ENCODE data around the gene UBE4B. TPM values are rescaled to one million over a fixed set of nuclear protein-coding genes. Genes with fewer than 3 reads are reported as not detected.

The UBE4B gene
- total RNA-seq, 1 experiment from 2014 or later: 54.7 TPM

GRCh38 chr1:10063878-10064277 is 31.1 kb downstream of the UBE4B start:
- TF ChIP-seq POLR2AphosphoS5 (IDR thresholded peaks at IDR 0.05; ENCODE audit: low read depth, low read length) (no peak), TCF7L2 (IDR thresholded peaks at IDR 0.05; ENCODE audit: low read depth, low read length) (no peak), SIN3A (IDR thresholded peaks at IDR 0.05; ENCODE audit: borderline replicate concordance, insufficient read depth, low read depth, low read length) (no peak)
- TF ChIP-seq, protein P1, sequence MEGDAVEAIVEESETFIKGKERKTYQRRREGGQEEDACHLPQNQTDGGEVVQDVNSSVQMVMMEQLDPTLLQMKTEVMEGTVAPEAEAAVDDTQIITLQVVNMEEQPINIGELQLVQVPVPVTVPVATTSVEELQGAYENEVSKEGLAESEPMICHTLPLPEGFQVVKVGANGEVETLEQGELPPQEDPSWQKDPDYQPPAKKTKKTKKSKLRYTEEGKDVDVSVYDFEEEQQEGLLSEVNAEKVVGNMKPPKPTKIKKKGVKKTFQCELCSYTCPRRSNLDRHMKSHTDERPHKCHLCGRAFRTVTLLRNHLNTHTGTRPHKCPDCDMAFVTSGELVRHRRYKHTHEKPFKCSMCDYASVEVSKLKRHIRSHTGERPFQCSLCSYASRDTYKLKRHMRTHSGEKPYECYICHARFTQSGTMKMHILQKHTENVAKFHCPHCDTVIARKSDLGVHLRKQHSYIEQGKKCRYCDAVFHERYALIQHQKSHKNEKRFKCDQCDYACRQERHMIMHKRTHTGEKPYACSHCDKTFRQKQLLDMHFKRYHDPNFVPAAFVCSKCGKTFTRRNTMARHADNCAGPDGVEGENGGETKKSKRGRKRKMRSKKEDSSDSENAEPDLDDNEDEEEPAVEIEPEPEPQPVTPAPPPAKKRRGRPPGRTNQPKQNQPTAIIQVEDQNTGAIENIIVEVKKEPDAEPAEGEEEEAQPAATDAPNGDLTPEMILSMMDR (IDR thresholded peaks at IDR 0.05): no peak
- TF ChIP-seq, protein P2, sequence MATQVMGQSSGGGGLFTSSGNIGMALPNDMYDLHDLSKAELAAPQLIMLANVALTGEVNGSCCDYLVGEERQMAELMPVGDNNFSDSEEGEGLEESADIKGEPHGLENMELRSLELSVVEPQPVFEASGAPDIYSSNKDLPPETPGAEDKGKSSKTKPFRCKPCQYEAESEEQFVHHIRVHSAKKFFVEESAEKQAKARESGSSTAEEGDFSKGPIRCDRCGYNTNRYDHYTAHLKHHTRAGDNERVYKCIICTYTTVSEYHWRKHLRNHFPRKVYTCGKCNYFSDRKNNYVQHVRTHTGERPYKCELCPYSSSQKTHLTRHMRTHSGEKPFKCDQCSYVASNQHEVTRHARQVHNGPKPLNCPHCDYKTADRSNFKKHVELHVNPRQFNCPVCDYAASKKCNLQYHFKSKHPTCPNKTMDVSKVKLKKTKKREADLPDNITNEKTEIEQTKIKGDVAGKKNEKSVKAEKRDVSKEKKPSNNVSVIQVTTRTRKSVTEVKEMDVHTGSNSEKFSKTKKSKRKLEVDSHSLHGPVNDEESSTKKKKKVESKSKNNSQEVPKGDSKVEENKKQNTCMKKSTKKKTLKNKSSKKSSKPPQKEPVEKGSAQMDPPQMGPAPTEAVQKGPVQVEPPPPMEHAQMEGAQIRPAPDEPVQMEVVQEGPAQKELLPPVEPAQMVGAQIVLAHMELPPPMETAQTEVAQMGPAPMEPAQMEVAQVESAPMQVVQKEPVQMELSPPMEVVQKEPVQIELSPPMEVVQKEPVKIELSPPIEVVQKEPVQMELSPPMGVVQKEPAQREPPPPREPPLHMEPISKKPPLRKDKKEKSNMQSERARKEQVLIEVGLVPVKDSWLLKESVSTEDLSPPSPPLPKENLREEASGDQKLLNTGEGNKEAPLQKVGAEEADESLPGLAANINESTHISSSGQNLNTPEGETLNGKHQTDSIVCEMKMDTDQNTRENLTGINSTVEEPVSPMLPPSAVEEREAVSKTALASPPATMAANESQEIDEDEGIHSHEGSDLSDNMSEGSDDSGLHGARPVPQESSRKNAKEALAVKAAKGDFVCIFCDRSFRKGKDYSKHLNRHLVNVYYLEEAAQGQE (IDR thresholded peaks at IDR 0.05; ENCODE audit: insufficient read depth in 1 of 2, low read depth in 2 of 2, low read length in 1 of 2): no peak
- no TSS peak for BruUV-seq (replicated peaks)
- ATAC-seq (no peak), DNase-seq (ENCODE audit: low read depth, low spot score) (no peak)
- ChIA-PET POLR2A (interaction anchor here (0.7 kb wide), 1 partner anchor 102 kb away, joined by 4 read pairs; no protein-coding TSS in a partner anchor), CTCF (interaction anchor here (0.7 kb wide), 1 partner anchor 186 kb away, joined by 3 read pairs; no protein-coding TSS in a partner anchor)
- no peaks in the 10 kb centered on the region for H3K27me3 ChIP-seq (ENCODE audit: control insufficient read depth, insufficient read depth, low read length)
- H3K4me1 ChIP-seq (ENCODE audit: control insufficient read depth, insufficient read depth, low read length): peaks cover 8% of the 10 kb centered on the region; the same call in 1 of the 2 replicates
- in situ Hi-C loops (cut with HindIII; ENCODE audit: low pct_unique_long_range_greater_than_20kb, low sequenced_read_pairs): no loop called here
- H3K4me3 ChIP-seq (ENCODE audit: low read depth in 2 of 2, low read length in 2 of 2): no peak overlapping the region
- intact Hi-C loops (cut with micrococcal nuclease; ENCODE audit: unreplicated experiment): no loop called here
- H3K36me3 ChIP-seq (ENCODE audit: control insufficient read depth, insufficient read depth, low read length): no peaks in the 10 kb centered on the region
- no peaks in the 10 kb centered on the region for H3K9me3 ChIP-seq (ENCODE audit: control insufficient read depth, insufficient read depth, low read depth, low read length)
- no peak overlapping the region for H3K27ac ChIP-seq (ENCODE audit: low read length)

GRCh38 chr1:10064416-10065343 is 31.9 kb downstream of the UBE4B start:
- Histone ChIP-seq H3K27me3 (ENCODE audit: control insufficient read depth, insufficient read depth, low read length) (no peaks in the 10 kb centered on the region), H3K4me1 (ENCODE audit: control insufficient read depth, insufficient read depth, low read length) (peaks cover 8% of the 10 kb centered on the region; the same call in 1 of the 2 replicates), H3K9me3 (ENCODE audit: control insufficient read depth, insufficient read depth, low read depth, low read length) (no peaks in the 10 kb centered on the region), H3K4me3 (ENCODE audit: low read depth in 2 of 2, low read length in 2 of 2) (no peak overlapping the region), H3K27ac (ENCODE audit: low read length) (no peak overlapping the region), H3K36me3 (ENCODE audit: control insufficient read depth, insufficient read depth, low read length) (no peaks in the 10 kb centered on the region)
- no TSS peak for BruUV-seq (replicated peaks)
- DNase-seq (ENCODE audit: low read depth, low spot score): no peak
- intact Hi-C loops (cut with micrococcal nuclease; ENCODE audit: unreplicated experiment) (no loop called here), in situ Hi-C loops (cut with HindIII; ENCODE audit: low pct_unique_long_range_greater_than_20kb, low sequenced_read_pairs) (no loop called here)
- ChIA-PET POLR2A (no interaction called here), CTCF (interaction anchor here (0.7 kb wide), 1 partner anchor 187 kb away, joined by 3 read pairs; no protein-coding TSS in a partner anchor)
- TF ChIP-seq TCF7L2 (IDR thresholded peaks at IDR 0.05; ENCODE audit: low read depth, low read length): no peak
- TF ChIP-seq, protein P1 (IDR thresholded peaks at IDR 0.05): no peak
- TF ChIP-seq, protein P2 (IDR thresholded peaks at IDR 0.05; ENCODE audit: insufficient read depth in 1 of 2, low read depth in 2 of 2, low read length in 1 of 2): no peak
- no peak for TF ChIP-seq SIN3A (IDR thresholded peaks at IDR 0.05; ENCODE audit: borderline replicate concordance, insufficient read depth, low read depth, low read length)
- no peak for TF ChIP-seq POLR2AphosphoS5 (IDR thresholded peaks at IDR 0.05; ENCODE audit: low read depth, low read length)
- no peak; the same call in 1 of the 2 replicates for ATAC-seq
